ENCODE results near the gene HOXC9. TPM values are rescaled to one million over a fixed set of nuclear protein-coding genes. Genes with fewer than 3 reads are reported as not detected.

Gene HOXC9
- total RNA-seq: not detected

DNA sequence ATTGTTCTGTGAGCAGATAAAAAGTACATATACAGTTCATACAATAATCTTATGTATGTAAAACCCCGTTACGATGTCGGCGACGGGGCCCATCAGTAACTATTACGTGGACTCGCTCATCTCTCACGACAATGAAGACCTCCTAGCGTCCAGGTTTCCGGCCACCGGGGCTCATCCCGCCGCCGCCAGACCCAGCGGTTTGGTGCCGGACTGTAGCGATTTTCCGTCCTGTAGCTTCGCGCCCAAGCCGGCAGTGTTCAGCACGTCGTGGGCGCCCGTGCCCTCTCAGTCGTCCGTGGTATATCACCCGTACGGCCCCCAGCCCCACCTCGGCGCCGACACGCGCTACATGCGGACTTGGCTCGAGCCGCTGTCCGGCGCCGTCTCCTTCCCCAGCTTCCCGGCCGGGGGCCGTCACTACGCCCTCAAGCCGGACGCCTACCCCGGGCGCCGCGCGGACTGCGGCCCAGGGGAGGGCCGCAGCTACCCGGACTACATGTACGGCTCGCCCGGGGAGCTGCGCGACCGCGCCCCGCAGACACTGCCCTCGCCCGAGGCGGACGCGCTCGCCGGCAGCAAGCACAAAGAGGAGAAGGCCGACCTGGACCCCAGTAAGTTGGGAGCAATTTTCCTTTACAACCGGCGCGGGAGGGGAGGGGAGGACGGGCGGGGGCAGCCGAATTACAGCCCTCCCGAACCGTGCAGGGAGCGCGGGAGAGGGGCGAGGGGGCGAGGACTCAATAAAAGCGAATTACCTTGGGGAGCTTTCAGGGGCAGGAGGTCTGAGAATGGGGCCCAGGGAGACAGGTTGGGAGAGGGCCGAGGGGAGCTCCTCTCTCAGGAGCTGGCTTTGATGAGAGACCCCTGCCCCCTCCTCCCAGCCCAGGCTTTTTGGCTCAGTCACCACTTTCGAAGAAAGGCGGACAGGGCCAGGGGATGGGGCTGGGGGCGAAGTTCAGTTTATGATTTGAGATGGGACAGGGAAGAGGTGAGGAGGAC lies at the start of gene HOXC9:
TSS of gene HOXC9 (plus strand) at position 46 of the 999 bp plus-strand sequence. CDS start at position 74, 28 bp downstream.
- CTCF ChIA-PET: interaction anchor here (0.6 to 1.9 kb wide), 10 partner anchors 15 to 359 kb away, joined by 3 to 6 read pairs (median 3); partner anchors contain the start of gene HOXC10
- no peaks in the 10 kb centered on the region for H3K36me3 Mint-ChIP-seq (ENCODE audit: low read depth)
- no peak within 1 kb of the TSS for H3K27ac Mint-ChIP-seq
- H3K27me3 Mint-ChIP-seq (ENCODE audit: low read depth): peaks cover 82% of the 10 kb centered on the region
- intact Hi-C loops (cut with micrococcal nuclease): loop anchor here (1.0 kb wide), 1 partner anchor 15 kb away; the partner anchor contains the start of gene HOXC10
- peaks cover 28% of the 10 kb centered on the region for H3K4me1 Mint-ChIP-seq (ENCODE audit: low read depth)
- H3K4me3 Mint-ChIP-seq: peak within 1 kb of the TSS; percentile 39
- no peaks in the 10 kb centered on the region for H3K9me3 Mint-ChIP-seq
- DNase-seq: no peak

DNA sequence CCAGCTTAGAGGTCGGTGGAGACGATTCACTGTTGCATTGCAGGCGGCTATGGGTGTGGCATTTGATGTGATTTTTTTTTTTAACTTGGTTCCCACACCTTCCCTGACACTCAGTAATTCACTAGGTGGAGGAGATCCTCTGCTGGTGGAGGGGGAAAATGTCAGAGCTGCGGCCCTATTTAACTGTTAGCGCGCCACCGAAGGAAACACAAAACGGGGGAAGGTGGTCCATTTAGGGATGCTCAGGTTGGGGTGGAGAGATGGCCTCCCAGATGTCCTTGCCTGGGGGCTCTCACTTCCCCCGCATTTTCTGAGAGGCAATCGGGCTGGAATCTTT lies 49.6 kb upstream of the HOXC9 start:
- H3K4me3 Mint-ChIP-seq: no peak overlapping the region

DNA sequence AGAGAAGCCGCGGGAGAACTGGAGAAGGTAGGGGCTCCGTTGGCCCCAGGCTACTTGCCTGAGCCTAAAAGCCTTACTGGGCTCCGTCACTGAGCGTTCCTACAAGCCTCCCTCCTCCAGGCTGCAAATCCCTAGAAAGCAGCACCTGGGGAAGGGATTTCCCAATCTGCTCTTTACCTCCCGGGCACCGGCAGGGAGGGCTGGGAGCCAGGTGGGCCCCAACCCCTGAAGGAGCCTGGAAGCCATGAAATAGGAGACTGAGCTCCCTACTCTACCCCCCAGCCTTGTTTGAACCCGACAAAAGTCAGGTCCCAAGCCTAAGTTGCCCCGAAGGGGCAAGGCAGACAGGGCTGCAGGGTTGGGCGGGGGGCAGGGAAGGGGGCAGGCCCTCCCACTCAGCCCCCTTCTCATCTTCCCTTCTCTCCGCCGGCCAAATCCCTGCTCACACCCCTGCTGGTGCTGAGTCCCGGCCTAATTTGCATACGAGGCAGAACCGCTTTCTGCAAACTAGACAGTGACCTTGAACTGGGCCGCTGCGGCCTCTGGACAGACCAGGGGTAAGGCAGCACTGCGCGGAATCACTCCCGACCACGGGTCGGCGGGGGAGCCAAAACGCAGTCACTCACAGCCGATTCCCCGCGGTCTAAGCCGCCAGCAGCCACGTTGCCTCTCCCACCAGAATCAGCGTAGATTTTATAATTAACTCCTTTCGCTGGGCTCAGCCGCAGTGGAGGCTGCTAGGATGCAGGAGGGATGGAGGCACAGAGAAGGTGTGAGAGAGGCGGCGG lies 49.0 kb upstream of the HOXC9 start:
- no peak for DNase-seq
- Mint-ChIP-seq H3K27ac (no peak overlapping the region), H3K4me3 (peak overlapping the region; percentile 21), H3K36me3 (ENCODE audit: low read depth) (no peaks in the 10 kb centered on the region), H3K4me1 (ENCODE audit: low read depth) (peaks cover 28% of the 10 kb centered on the region), H3K9me3 (no peaks in the 10 kb centered on the region), H3K27me3 (ENCODE audit: low read depth) (peaks cover 83% of the 10 kb centered on the region)
- CTCF ChIA-PET: interaction anchor here (0.7 kb wide), 1 partner anchor 58 kb away, joined by 3 read pairs; the partner anchor contains the start of gene HOXC8
- intact Hi-C loops (cut with micrococcal nuclease): loop anchor here (5.0 kb wide), 2 partner anchors 36 to 101 kb away; partner anchors contain the start of genes HOXC10 and HOXC4

More for the DNA sequence above, 49.6 kb upstream of the HOXC9 start:
- intact Hi-C loops (cut with micrococcal nuclease): loop anchor here (5.0 kb wide), 2 partner anchors 37 to 102 kb away; partner anchors contain the start of genes HOXC10 and HOXC4
- no peaks in the 10 kb centered on the region for H3K36me3 Mint-ChIP-seq (ENCODE audit: low read depth)
- no peak overlapping the region for H3K27ac Mint-ChIP-seq
- H3K9me3 Mint-ChIP-seq: no peaks in the 10 kb centered on the region
- CTCF ChIA-PET: interaction anchor here (0.6 kb wide), 1 partner anchor 50 kb away, joined by 3 read pairs; no protein-coding TSS in a partner anchor
- H3K4me1 Mint-ChIP-seq (ENCODE audit: low read depth): peaks cover 25% of the 10 kb centered on the region
- DNase-seq: no peak
- H3K27me3 Mint-ChIP-seq (ENCODE audit: low read depth): peaks cover 83% of the 10 kb centered on the region

DNA sequence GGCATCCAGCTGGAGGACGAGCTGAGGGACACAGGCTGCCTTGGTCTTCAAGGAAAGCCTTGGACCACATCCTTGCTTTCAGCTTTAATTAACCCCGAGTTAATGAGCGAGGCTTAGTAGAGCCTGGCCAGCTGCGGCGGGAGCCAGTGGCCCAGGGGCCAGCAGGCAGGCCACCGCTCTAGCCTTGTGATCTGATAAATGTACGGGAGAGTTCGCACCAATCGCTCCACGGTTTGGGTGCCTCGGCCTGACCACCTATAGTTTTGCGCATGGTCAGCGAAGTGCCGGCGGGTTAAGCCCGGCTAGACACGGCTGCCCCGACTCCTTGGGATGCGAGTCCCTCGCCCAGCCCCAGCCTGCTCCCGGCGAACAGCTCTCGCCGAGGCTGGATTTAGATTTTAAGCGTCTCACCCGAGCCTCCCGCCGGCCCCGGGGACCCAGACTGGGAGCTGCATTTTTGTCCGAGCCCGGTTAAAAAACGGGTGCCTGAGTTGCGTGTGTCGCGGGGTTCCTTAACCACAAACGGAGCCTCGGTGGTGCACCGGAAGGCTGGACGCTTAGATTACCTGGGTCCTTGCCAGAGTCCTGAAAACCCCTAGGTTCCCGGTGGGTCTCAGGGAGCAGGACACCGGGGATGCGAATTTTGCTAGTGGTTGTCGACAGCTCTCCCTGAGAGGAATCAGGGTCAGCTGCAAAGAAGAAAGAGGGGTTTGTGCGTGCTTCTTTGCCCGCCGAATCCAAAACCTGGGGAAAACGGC lies 48.2 kb upstream of the HOXC9 start:
- intact Hi-C loops (cut with micrococcal nuclease): loop anchor here (5.0 kb wide), 2 partner anchors 36 to 101 kb away; partner anchors contain the start of genes HOXC10 and HOXC4

DNA sequence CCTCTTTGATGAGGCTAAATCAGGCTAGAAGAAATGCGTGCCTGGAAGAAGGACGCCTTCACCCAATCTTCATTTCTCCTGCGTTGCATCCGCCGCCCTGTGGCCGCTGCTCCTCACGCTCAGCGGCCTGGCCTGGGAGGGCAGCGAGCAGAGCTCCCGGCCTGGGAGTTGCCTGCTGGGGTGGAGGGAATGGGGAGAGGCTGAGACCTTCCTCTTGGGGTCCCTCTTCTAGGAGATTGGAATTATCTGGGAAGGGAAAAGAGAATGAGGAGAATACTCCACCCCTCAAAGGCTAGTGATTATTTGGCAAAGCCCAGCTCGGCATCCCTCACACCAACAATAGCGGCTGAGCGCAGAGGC lies 47.6 kb upstream of the HOXC9 start:
- CTCF ChIA-PET: interaction anchor here (0.6 kb wide), 1 partner anchor 1470 kb away, joined by 3 read pairs; no protein-coding TSS in a partner anchor
- Mint-ChIP-seq H3K27me3 (ENCODE audit: low read depth) (peaks cover 87% of the 10 kb centered on the region), H3K9me3 (no peaks in the 10 kb centered on the region), H3K4me3 (no peak overlapping the region), H3K4me1 (ENCODE audit: low read depth) (peaks cover 40% of the 10 kb centered on the region), H3K27ac (no peak overlapping the region), H3K36me3 (ENCODE audit: low read depth) (no peaks in the 10 kb centered on the region)
- intact Hi-C loops (cut with micrococcal nuclease): loop anchor here (5.0 kb wide), 2 partner anchors 35 to 100 kb away; partner anchors contain the start of genes HOXC10 and HOXC4
- no peak for DNase-seq

More for the DNA sequence above, 48.2 kb upstream of the HOXC9 start:
- peaks cover 83% of the 10 kb centered on the region for H3K27me3 Mint-ChIP-seq (ENCODE audit: low read depth)
- H3K4me3 Mint-ChIP-seq: peak overlapping the region; percentile 21
- no peak for DNase-seq
- no peaks in the 10 kb centered on the region for H3K36me3 Mint-ChIP-seq (ENCODE audit: low read depth)
- no peaks in the 10 kb centered on the region for H3K9me3 Mint-ChIP-seq
- no peak overlapping the region for H3K27ac Mint-ChIP-seq
- CTCF ChIA-PET: interaction anchor here (0.7 kb wide), 1 partner anchor 57 kb away, joined by 3 read pairs; the partner anchor contains the start of gene HOXC8
- peaks cover 35% of the 10 kb centered on the region for H3K4me1 Mint-ChIP-seq (ENCODE audit: low read depth)

DNA sequence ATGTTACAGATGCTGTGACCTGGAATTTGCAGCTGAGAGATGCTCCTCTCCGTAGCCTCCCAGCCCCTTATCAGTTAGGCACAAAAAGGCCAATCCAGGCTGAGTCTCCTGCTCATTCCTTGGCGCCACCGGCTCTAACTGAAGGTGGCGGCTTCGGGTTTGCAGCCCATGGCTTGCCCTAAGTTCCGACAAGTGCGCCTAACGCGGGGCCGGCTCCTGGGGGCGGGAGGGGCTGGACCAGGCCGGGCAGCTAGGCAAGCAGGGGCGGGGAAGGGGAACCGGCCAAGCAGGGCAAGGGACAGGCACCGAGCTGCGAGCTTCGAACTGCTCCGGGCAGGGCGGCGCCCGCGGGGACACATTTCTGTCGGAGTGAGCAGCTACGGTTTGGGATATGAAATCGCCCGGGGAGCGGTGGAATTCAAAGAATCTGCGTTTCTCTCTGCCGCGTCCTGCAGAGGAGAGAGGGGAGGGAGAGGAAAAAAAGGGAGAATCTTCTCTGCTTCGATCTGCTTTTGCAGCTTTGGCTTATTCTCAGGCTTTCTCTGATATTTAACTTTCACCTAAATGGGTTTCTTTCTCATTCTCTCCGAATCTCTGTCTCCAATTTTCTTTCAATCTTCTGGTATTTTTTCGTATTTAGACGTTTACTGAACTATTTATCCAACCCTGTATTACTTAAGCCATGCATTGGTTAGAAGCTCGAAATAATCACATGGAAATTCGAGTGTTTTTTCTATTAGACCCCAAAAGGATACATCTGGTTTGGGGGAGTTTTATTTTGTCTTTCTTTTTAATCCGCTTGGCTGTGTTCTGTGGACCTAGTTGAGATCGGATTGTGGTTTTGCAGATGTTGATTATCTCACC lies 46.9 kb upstream of the HOXC9 start:
- H3K27me3 Mint-ChIP-seq (ENCODE audit: low read depth): peaks cover 91% of the 10 kb centered on the region
- H3K36me3 Mint-ChIP-seq (ENCODE audit: low read depth): no peaks in the 10 kb centered on the region
- intact Hi-C loops (cut with micrococcal nuclease): loop anchor here (5.0 kb wide), 2 partner anchors 34 to 99 kb away; partner anchors contain the start of genes HOXC10 and HOXC4
- CTCF ChIA-PET: interaction anchor here (0.6 kb wide), 1 partner anchor 1469 kb away, joined by 3 read pairs; no protein-coding TSS in a partner anchor
- DNase-seq: no peak
- H3K4me3 Mint-ChIP-seq: no peak overlapping the region
- H3K9me3 Mint-ChIP-seq: no peaks in the 10 kb centered on the region
- no peak overlapping the region for H3K27ac Mint-ChIP-seq
- H3K4me1 Mint-ChIP-seq (ENCODE audit: low read depth): peaks cover 40% of the 10 kb centered on the region

DNA sequence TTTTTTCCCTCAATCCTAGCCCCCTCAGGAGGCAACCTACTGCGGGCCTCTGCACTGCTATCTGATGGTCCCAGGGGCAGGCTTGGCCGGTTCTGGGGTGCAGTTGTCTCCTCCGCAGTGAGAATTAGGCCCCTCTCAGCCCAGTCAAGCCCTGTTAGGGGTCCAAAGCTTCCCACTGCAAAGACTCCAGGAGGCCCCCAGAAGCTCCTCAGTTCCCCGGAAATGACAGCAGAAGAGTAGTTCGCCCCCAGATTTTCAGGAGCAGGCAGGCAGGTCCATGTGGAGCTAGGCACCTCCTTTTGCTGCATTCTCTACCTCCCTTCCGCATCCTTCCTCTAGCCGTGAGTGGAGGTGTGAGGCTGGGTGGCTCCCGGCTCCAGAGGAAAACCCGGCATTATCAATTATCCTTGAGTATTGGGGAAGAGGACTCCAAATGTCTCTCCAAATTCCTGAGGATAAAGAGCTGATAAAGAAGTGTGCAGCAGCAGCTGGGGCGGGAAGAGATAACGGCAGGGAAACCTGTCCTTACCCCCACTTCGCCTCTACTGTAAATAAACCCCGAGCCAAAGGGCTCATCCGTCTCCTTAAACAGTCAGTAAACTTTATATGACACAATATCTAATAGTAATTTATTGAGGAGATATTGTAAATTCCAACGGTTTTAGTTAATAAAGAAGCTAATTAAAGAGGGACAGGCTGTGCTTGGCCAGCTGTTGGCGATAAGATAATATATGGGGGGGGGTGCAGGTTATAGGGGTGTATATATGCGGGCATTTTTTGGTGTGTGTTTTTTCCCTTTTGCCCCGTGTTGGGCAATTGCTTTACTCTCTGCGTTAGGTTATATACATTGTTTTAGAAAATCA lies 45.9 kb upstream of the HOXC9 start:
- intact Hi-C loops (cut with micrococcal nuclease): loop anchor here (5.0 kb wide), 2 partner anchors 33 to 98 kb away; partner anchors contain the start of genes HOXC10 and HOXC4
- no peaks in the 10 kb centered on the region for H3K36me3 Mint-ChIP-seq (ENCODE audit: low read depth)
- CTCF ChIA-PET: interaction anchor here (0.6 to 1.2 kb wide), 2 partner anchors 20 to 23 kb away, joined by 3 to 4 read pairs; no protein-coding TSS in a partner anchor
- H3K27me3 Mint-ChIP-seq (ENCODE audit: low read depth): peaks cover 88% of the 10 kb centered on the region
- no peak overlapping the region for H3K27ac Mint-ChIP-seq
- peaks cover 40% of the 10 kb centered on the region for H3K4me1 Mint-ChIP-seq (ENCODE audit: low read depth)
- DNase-seq: no peak
- H3K4me3 Mint-ChIP-seq: no peak overlapping the region
- no peaks in the 10 kb centered on the region for H3K9me3 Mint-ChIP-seq

DNA sequence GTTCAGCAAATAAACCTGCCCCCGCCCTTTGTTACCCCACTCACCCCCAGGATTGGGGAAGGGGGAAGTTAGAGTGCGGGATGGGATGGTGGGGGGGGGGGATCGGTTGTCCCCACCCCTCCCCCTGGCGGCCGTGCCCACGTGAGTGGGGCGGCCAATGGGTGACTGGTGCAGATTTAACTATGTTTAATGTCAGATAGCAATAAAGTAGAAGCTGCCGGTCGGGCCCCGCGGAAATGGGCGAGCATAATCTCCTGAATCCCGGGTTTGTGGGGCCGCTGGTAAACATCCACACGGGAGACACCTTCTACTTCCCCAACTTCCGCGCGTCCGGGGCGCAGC lies 45.3 kb upstream of the HOXC9 start, which contains the start of gene HOXC12:
TSS of gene HOXC12 (plus strand) at position 210 of the 342 bp plus-strand sequence. CDS start at position 237, 27 bp downstream.
- no peaks in the 10 kb centered on the region for H3K9me3 Mint-ChIP-seq
- no peak within 1 kb of the TSS for H3K4me3 Mint-ChIP-seq
- H3K36me3 Mint-ChIP-seq (ENCODE audit: low read depth): no peaks in the 10 kb centered on the region
- peaks cover 40% of the 10 kb centered on the region for H3K4me1 Mint-ChIP-seq (ENCODE audit: low read depth)
- H3K27ac Mint-ChIP-seq: no peak within 1 kb of the TSS
- H3K27me3 Mint-ChIP-seq (ENCODE audit: low read depth): peaks cover 88% of the 10 kb centered on the region
- no peak for DNase-seq
- intact Hi-C loops (cut with micrococcal nuclease): loop anchor here (5.0 kb wide), 3 partner anchors 33 to 98 kb away; partner anchors contain the start of genes HOXC10 and HOXC4
- CTCF ChIA-PET: interaction anchor here (1.2 kb wide), 1 partner anchor 21 kb away, joined by 3 read pairs; no protein-coding TSS in a partner anchor

DNA sequence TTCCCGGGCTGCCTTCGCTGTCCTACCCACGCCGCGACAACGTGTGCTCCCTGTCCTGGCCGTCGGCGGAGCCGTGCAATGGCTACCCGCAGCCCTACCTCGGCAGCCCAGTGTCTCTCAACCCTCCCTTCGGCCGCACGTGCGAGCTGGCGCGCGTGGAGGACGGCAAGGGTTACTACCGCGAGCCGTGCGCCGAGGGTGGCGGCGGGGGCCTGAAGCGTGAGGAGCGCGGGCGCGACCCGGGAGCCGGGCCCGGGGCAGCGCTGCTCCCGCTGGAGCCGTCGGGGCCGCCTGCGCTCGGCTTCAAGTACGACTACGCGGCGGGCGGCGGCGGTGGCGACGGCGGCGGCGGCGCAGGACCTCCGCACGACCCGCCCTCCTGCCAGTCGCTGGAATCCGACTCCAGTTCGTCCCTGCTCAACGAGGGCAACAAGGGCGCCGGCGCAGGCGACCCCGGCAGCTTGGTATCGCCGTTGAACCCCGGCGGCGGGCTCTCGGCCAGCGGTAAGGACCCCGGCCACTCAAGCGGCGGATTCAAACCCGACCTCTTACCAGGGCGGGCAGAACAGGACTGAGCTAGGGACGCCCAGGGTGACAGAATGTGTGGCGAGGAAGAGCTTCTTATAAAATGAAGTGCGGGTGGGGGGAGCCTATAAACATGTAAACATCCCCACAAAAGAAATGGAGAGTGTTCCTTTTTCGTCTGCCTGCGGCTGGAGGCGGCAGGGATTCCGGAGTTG lies 44.8 kb upstream of the HOXC9 start:
- peaks cover 89% of the 10 kb centered on the region for H3K27me3 Mint-ChIP-seq (ENCODE audit: low read depth)
- peaks cover 38% of the 10 kb centered on the region for H3K4me1 Mint-ChIP-seq (ENCODE audit: low read depth)
- no peak for DNase-seq
- H3K36me3 Mint-ChIP-seq (ENCODE audit: low read depth): no peaks in the 10 kb centered on the region
- intact Hi-C loops (cut with micrococcal nuclease): loop anchor here (5.0 kb wide), 1 partner anchor 42 kb away; no protein-coding TSS in a partner anchor
- no peak overlapping the region for H3K4me3 Mint-ChIP-seq
- H3K9me3 Mint-ChIP-seq: no peaks in the 10 kb centered on the region
- CTCF ChIA-PET: no interaction called here
- H3K27ac Mint-ChIP-seq: no peak overlapping the region
